Dendritic cell treated with granulocyte-macrophage colony-stimulating factor and Interleukin-4, amounts not matched to agents 40 ng/mL and 50 ng/mL, for 4 days (primary cell): ENCODE measurements around the gene ATP11A.
A peak's percentile ranks its signal among the peaks of the same experiment; 100 is the strongest.

Source experiments
- H3K27ac Mint-ChIP-seq: one replicate; pipeline ENCODE4 v1.8.0; 2022; ENCODE audit warnings: mild to moderate bottlenecking, mixed read lengths
- H3K27me3 Mint-ChIP-seq: one replicate; pipeline ENCODE4 v1.8.0; 2022; ENCODE audit warnings: mild to moderate bottlenecking, mixed read lengths
- H3K36me3 Mint-ChIP-seq: one replicate; pipeline ENCODE4 v1.8.0; 2022; ENCODE audit warnings: low read depth, mixed read lengths
- H3K4me1 Mint-ChIP-seq: one replicate; pipeline ENCODE4 v1.8.0; 2022; ENCODE audit warnings: low read depth, mixed read lengths
- H3K4me3 Mint-ChIP-seq: one replicate; pipeline ENCODE4 v1.8.0; 2022; ENCODE audit warnings: mild to moderate bottlenecking, moderate library complexity, mixed read lengths
- H3K9me3 Mint-ChIP-seq: one replicate; pipeline ENCODE4 v1.8.0; 2022; ENCODE audit warnings: mixed read lengths
- intact Hi-C: fragments of 100-400 bp; cut with micrococcal nuclease; formaldehyde crosslinking; loops from one replicate; pipeline ENCODE4 v1.15.0; 2022

ATP11A gene

DNA sequence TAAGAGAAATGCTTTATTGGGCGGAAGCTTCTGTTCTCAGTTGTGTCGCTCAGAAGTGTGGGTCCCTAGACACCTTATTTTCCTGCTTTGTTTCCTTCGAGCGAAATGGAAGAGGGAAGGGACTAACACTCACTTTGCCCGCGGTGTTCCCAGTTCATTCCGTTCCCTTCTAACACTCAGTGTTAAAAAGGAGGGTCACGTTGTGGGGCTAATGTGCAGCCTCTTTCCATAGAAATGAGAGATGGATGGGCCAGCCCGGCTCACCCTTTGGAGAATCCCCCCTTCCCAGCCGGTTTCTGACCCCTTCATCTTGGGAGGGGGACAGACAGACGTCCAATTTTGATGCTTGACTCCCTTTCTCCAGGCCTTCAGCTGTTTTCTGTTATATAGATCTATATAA, 2.3 kb downstream of the ATP11A start:
- Mint-ChIP-seq H3K9me3 (no peaks in the 10 kb centered on the region), H3K4me3 (peak overlapping the region; percentile 89), H3K36me3 (peaks cover 39% of the 10 kb centered on the region), H3K27me3 (no peaks in the 10 kb centered on the region), H3K27ac (peak overlapping the region; percentile 95), H3K4me1 (peaks cover 52% of the 10 kb centered on the region)
- intact Hi-C loops: loop anchor here (10.0 kb wide), 2 partner anchors 73 to 107 kb away; partner anchors contain the start of gene TUBGCP3

GRCh38 chr13:112692586-112692985, 2.7 kb downstream of the ATP11A start:
- intact Hi-C loops: loop anchor here (10.0 kb wide), 2 partner anchors 72 to 108 kb away; partner anchors contain the start of gene TUBGCP3
- H3K36me3 Mint-ChIP-seq: peaks cover 39% of the 10 kb centered on the region
- H3K4me3 Mint-ChIP-seq: no peak overlapping the region
- H3K27ac Mint-ChIP-seq: peak overlapping the region; percentile 95
- H3K9me3 Mint-ChIP-seq: no peaks in the 10 kb centered on the region
- H3K27me3 Mint-ChIP-seq: no peaks in the 10 kb centered on the region
- peaks cover 48% of the 10 kb centered on the region for H3K4me1 Mint-ChIP-seq

DNA sequence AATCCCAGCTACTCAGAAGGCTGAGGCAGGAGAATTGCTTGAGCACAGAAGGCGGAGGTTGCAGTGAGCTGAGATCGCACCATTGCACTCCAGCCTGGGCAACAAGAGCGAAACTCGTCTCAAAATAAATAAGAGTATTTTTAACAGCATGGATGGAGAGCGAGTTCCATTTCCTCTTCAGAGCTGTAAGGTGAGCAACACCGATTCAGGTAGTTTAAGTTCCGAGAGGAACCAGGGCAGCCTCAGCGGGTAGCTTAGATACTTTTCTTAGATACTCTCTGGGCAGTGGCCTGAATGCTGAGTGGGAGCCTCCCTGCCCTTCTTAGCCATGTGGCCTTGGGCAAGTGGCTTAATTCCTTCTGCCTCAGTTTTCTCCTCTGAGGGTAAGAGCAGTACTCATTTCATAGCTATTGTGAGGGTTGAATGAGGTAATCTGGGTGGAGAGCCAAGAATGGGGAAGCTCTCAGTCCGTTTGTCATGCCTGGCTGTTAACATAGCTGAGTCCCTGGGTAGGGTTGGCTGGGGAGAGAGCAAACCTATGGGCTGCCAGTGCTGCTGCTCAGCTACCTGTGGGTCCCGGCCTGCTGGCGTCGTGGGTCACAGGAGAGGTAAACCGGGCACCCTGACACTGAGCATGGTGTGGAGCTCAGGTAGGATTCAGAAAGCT, 4.1 kb downstream of the ATP11A start:
- no peak overlapping the region for H3K4me3 Mint-ChIP-seq
- no peaks in the 10 kb centered on the region for H3K9me3 Mint-ChIP-seq
- intact Hi-C loops: loop anchor here (10.0 kb wide), 2 partner anchors 71 to 109 kb away; partner anchors contain the start of gene TUBGCP3
- peaks cover 35% of the 10 kb centered on the region for H3K36me3 Mint-ChIP-seq
- peak overlapping the region; percentile 76 for H3K27ac Mint-ChIP-seq
- H3K27me3 Mint-ChIP-seq: no peaks in the 10 kb centered on the region
- peaks cover 44% of the 10 kb centered on the region for H3K4me1 Mint-ChIP-seq

- Mint-ChIP-seq H3K27me3 (no peaks in the 10 kb centered on the region), H3K4me1 (peaks cover 48% of the 10 kb centered on the region), H3K9me3 (no peaks in the 10 kb centered on the region), H3K36me3 (peaks cover 36% of the 10 kb centered on the region), H3K27ac (no peak overlapping the region), H3K4me3 (no peak overlapping the region)
- intact Hi-C loops: loop anchor here (10.0 kb wide), 2 partner anchors 70 to 110 kb away; partner anchors contain the start of gene TUBGCP3
Observed at GRCh38 chr13:112695121-112695520, 5.3 kb downstream of the ATP11A start.

DNA sequence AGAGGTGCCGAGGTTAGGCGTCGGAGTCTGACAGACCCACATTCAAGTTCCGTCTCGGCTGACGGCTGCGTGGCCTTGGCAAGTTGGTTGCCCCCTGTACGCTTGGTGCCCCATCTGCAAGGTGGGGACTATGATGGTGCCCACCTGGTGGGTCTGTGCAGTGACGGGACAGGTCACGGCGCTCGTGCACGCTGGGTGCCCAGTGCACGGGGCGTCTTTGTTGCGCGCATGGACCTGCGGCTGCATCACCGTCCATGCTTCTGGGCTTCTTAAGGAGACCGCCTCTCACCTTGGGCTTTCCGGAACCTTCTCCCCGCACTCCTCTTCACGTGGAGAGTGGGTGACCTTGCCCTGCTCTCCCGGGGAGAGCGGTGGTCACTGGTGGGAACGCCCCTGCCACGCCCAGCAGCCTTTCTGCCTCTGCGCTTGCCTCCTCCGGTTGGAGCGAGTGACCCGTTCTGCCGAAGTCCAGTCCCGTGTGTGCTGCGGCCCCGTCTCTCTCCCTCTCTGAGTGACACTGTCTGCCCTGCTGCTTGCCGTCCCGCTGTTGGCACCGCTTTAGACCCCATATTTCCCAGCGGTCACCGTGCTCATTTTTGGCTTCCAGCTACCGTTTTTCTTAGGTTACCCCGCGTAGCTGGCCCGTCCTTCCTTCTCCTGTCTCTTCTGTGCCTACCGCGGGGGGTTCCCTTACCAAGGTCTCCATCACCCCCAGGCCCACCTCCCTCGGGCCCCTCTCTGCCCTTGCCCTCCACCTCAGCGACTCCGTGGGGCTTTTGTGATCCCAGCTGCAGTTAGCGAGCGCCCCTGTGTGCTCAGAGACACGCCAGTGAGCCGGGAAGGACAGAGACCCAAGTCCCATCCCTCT, 6.4 kb downstream of the ATP11A start:
- Mint-ChIP-seq H3K9me3 (no peaks in the 10 kb centered on the region), H3K4me1 (peaks cover 59% of the 10 kb centered on the region), H3K36me3 (peaks cover 48% of the 10 kb centered on the region), H3K27me3 (no peaks in the 10 kb centered on the region), H3K27ac (peak overlapping the region; percentile 66), H3K4me3 (no peak overlapping the region)
- intact Hi-C loops: loop anchor here (10.0 kb wide), 2 partner anchors 69 to 111 kb away; partner anchors contain the start of gene TUBGCP3

- no peaks in the 10 kb centered on the region for H3K27me3 Mint-ChIP-seq
- peaks cover 61% of the 10 kb centered on the region for H3K4me1 Mint-ChIP-seq
- intact Hi-C loops: loop anchor here (10.0 kb wide), 2 partner anchors 68 to 112 kb away; partner anchors contain the start of gene TUBGCP3
- H3K9me3 Mint-ChIP-seq: no peaks in the 10 kb centered on the region
- peaks cover 55% of the 10 kb centered on the region for H3K36me3 Mint-ChIP-seq
- H3K4me3 Mint-ChIP-seq: no peak overlapping the region
- peak overlapping the region; percentile 66 for H3K27ac Mint-ChIP-seq
Observed at GRCh38 chr13:112696869-112697465, 7.1 kb downstream of the ATP11A start.

DNA sequence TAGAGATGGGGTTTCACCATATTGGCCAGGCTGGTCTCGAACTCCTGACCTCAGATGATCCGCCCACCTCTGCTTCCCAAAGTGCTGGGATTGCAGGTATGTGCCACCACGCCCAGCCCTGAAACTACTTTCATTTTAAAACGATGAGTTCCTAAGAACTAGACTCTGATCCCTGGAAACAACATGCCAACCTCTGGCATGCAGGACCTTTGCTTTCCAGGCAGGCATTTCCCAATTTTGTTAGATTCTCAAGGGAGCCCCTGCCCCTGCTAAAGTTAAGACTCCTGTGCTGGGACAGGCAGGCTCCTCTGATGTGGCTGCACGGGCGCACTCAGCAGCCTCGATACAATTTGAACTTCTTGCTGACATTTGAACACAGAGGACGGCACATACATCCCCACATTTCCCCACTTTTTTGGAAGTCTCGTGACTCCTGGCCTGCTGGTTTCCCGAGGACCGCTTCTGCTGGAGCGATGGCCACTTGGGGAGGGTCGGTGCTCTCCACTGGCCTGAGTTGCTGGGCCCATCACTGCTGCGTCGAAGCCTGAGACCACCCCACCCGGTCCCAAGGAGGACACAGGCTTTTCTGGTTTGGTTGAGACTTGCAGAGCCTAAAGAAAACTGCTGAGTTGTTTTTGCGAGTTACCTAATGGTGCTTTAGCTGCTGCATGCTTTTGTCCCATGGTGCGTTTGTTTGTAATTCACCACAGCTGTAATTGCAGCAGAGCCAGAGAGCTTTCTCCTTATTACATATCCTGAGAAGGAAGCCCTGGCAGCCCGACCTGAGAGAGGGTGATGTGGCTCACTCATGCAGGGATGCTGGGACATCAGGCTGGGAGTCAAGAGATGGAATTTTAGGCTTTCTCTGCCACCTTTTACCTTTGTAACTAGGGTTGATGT, 8.2 kb downstream of the ATP11A start:
- H3K36me3 Mint-ChIP-seq: peaks cover 63% of the 10 kb centered on the region
- H3K9me3 Mint-ChIP-seq: no peaks in the 10 kb centered on the region
- H3K4me3 Mint-ChIP-seq: no peak overlapping the region
- H3K4me1 Mint-ChIP-seq: peaks cover 61% of the 10 kb centered on the region
- no peaks in the 10 kb centered on the region for H3K27me3 Mint-ChIP-seq
- no peak overlapping the region for H3K27ac Mint-ChIP-seq
- intact Hi-C loops: loop anchor here (10.0 kb wide), 2 partner anchors 67 to 113 kb away; partner anchors contain the start of gene TUBGCP3

DNA sequence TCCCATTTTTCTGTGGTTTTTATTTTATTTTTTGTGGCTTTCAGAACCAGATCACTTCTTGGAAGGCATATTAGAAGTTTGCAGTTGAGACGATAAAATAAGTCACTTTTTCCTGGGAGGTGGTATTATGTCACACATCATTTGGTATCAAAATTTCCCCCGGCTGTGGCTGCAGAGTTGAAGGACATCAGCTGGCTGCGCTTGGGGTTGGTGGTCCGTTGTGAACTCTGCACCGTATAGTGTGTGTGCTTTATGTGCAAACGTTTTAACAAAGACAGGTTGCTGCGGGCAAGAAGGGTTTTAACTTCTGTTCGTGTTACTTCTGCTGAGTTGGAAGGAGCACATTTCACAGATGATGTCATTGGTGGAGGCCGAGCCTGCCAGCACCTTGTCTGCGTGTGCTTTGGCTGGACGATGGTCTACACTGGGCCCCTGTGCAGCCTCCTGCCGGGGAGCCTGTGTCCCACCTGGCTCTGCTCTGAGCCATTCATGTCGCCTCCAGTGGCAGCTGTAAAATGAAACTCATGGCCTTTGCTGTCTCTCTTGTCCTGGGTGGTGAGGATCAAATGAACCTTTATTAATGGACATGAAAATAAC, 9.6 kb downstream of the ATP11A start:
- Mint-ChIP-seq H3K27ac (no peak overlapping the region), H3K36me3 (peaks cover 70% of the 10 kb centered on the region), H3K4me1 (peaks cover 61% of the 10 kb centered on the region), H3K9me3 (no peaks in the 10 kb centered on the region), H3K4me3 (no peak overlapping the region), H3K27me3 (no peaks in the 10 kb centered on the region)
- intact Hi-C loops: loop anchor here (10.0 kb wide), 2 partner anchors 65 to 115 kb away; partner anchors contain the start of gene TUBGCP3

DNA sequence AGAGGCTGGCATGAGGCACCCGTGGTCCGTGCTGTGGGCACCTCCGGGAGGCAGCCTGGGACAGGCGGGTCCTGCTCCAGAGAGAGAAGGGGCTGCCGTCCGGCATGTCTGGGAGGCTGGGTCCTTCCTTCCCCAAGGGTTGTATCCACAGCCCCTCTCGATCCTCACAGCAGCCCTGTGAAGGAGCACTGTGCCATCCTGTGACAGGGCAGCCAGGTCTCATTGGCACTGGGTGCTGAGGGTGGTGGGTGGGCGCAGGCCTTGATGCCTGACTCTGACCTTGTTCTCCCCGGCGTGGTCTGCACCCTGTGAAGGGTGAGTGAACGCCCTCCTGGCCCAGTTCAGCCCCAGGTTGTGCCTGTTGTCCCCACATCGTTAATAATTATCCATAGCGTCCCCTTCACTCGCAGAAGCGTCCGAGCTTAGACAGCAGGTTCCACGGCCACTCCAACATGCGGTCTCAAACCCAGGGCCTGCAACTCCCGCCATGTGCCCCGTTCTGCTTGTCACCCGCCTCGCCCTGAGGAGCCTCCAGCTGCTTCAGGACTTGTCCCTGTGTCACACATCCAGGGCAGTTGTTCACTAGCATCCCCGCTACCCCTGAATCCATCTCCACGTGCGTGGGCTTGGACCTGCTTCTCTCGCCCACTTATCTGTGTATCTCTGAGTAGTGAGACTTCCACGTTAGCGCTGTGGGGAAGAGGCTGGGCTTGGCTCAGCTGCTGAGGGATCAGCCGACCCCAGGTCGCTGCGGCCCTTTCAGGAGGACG, 10.6 kb downstream of the ATP11A start:
- no peaks in the 10 kb centered on the region for H3K27me3 Mint-ChIP-seq
- no peaks in the 10 kb centered on the region for H3K9me3 Mint-ChIP-seq
- intact Hi-C loops: no loop called here

GRCh38 chr13:112702341-112702985, 12.6 kb downstream of the ATP11A start:
- no peaks in the 10 kb centered on the region for H3K9me3 Mint-ChIP-seq
- peaks cover 67% of the 10 kb centered on the region for H3K4me1 Mint-ChIP-seq

More for the DNA sequence above, 10.6 kb downstream of the ATP11A start:
- H3K4me1 Mint-ChIP-seq: peaks cover 67% of the 10 kb centered on the region
- H3K4me3 Mint-ChIP-seq: no peak overlapping the region
- peaks cover 70% of the 10 kb centered on the region for H3K36me3 Mint-ChIP-seq
- no peak overlapping the region for H3K27ac Mint-ChIP-seq

DNA sequence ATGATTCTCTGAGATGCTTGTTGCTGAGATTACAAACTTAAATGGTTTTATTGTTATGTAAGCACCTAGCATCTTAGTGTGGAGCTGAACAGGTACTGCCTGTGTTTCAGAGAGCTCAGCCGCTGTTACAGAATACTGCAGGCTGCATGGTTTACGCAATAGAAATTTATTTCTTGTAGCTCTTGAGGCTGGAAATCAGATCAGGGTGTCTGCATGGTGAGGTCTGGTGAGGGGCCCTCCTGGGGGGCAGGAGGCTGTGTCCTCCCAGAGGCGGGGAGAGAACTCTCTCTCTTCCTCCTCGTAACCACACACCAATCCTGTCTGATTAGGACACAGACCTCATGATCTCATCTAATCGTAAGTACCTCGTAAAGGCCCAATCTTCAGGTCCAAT, 13.1 kb downstream of the ATP11A start:
- Mint-ChIP-seq H3K27ac (no peak overlapping the region), H3K4me3 (no peak overlapping the region), H3K9me3 (no peaks in the 10 kb centered on the region), H3K36me3 (peaks cover 58% of the 10 kb centered on the region), H3K27me3 (no peaks in the 10 kb centered on the region), H3K4me1 (peaks cover 63% of the 10 kb centered on the region)
- intact Hi-C loops: no loop called here

More at GRCh38 chr13:112702341-112702985, 12.6 kb downstream of the ATP11A start:
- intact Hi-C loops: no loop called here
- Mint-ChIP-seq H3K27me3 (no peaks in the 10 kb centered on the region), H3K27ac (no peak overlapping the region), H3K4me3 (no peak overlapping the region), H3K36me3 (peaks cover 58% of the 10 kb centered on the region)
